Astrocyte of the cerebellum (primary cell): Measurements from ENCODE around the gene P2RY8.
"Not testable (repeated sequence)": the region's sequence is repeated elsewhere in the genome, so short reads cannot be mapped to it uniquely, and the experiment has no call there.

Source experiments
- DNase-seq: peaks from one replicate; pipeline ENCODE4 v3.0.0-alpha.2; 2011; ENCODE audit warnings: low read depth
- H3K4me3 ChIP-seq: 2 replicates; pipeline ENCODE4 v1.5.1; 2011; ENCODE audit warnings: mild to moderate bottlenecking, low read depth, low read length, moderate library complexity
- in situ Hi-C: cut with HindIII; loops from 2 replicates; pipeline ENCODE4 v1.10.0; 2017; ENCODE audit warnings: low sequenced_read_pairs
- TF ChIP-seq, protein P1 (sequence below): IDR thresholded peaks from 2 replicates; pipeline ENCODE4 v1.5.1; 2012; ENCODE audit warnings: low read length, low read depth, moderate library complexity, mild to moderate bottlenecking; ENCODE audit errors: missing control alignments

P2RY8 gene

DNA sequence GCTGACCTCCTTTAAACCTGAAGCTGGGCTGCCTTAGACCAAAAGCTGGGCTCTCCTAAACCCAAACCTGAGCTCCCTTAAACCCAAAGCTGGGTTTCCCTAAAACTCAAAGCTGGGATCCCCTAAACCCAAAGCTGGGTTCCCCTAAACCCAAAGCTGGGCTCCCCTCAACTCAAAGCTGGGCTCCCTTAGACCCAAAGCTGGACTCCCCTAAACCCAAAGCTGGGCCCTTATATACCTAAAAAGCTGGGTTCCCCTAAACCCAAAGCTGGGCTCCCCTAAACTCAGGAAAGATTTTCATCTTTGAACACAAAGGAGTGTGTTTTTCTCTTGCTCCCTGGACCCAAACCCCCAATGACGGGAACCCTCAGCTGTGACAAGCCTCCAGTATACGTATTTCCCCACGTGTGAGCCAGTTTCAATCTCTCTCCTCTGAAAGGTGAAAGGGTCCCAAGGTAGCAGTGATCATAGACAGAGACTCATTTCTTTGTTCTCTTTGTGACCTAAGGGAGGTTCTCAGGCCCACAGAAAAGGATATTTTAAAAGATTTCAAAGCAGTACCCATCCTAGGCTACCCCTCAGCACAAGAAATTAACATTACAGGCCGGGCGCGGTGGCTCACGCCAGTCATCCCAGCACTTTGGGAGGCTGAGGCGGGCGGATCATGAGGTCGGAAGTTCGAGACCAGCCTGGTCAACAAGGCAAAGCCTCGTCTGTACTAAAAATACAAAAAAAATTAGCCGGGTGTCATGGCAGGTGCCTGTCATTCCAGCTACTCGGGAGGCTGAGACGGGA is 52.9 kb downstream of the P2RY8 start:
- no peak for DNase-seq
- TF ChIP-seq, protein P1, sequence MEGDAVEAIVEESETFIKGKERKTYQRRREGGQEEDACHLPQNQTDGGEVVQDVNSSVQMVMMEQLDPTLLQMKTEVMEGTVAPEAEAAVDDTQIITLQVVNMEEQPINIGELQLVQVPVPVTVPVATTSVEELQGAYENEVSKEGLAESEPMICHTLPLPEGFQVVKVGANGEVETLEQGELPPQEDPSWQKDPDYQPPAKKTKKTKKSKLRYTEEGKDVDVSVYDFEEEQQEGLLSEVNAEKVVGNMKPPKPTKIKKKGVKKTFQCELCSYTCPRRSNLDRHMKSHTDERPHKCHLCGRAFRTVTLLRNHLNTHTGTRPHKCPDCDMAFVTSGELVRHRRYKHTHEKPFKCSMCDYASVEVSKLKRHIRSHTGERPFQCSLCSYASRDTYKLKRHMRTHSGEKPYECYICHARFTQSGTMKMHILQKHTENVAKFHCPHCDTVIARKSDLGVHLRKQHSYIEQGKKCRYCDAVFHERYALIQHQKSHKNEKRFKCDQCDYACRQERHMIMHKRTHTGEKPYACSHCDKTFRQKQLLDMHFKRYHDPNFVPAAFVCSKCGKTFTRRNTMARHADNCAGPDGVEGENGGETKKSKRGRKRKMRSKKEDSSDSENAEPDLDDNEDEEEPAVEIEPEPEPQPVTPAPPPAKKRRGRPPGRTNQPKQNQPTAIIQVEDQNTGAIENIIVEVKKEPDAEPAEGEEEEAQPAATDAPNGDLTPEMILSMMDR = no peak
- no peak overlapping the region for H3K4me3 ChIP-seq
- in situ Hi-C loops = no loop called here

DNA sequence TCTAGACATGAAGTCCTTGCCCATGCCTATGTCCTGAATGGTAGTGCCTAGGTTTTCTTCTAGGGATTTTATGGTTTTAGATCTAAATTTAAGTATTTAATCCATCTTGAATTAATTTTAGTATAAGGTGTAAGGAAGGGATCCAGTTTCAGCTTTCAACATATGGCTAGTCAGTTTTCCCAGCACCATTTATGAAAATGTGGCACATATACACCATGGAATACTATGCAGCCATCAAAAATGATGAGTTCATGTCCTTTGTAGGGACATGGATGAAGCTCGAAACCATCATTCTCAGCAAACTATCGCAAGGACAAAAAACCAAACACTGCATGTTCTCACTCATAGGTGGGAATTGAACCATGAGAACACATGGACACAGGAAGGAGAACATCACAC is 54.5 kb downstream of the P2RY8 start:
- in situ Hi-C loops, H3K4me3 ChIP-seq, DNase-seq: not testable (repeated sequence)

DNA sequence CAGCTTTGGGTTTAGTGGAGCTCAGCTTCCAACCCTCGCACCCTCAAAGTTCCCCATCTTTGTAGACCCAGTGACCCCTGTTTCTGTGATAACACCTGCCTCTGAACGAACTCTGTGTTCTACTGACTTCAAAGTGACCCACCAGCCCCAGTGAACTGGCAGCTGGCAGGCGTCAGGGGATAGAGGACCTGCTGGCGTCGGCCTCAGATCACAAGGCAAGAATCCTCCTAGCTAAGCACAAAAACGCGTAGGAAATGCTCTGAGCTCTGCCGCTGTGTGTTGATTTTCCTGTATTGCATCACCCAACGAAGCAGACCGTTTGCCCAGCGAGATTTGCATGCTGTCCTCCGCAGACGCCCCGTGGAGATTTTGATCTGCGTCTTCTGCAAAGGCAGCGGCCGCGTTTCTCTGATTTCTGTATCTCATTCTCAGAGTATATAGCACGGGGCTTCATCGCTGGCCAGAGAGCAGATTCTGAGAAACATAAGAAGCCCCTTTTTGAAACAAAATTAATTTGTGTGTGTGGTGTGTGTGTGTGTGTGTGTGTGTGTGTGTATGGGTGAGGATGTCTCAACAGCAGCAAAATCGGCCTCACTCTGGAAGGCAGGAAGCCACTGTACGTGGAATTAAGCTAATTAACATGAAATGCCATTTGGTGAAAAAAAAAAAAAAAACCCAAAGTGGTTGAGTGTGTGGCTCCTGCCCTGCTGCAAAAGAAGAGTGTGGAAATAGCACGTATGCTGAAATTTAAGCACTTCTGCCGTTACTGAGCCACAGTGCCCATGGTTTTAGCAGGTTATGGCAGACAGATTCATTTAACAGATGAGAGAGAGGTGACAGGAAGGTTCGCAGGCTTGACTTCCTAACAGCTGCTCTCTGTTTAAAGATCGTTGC is 55.1 kb downstream of the P2RY8 start:
- TF ChIP-seq, protein P1 = no peak
- in situ Hi-C loops = no loop called here
- DNase-seq = peak; percentile 6
- H3K4me3 ChIP-seq = no peak overlapping the region

DNA sequence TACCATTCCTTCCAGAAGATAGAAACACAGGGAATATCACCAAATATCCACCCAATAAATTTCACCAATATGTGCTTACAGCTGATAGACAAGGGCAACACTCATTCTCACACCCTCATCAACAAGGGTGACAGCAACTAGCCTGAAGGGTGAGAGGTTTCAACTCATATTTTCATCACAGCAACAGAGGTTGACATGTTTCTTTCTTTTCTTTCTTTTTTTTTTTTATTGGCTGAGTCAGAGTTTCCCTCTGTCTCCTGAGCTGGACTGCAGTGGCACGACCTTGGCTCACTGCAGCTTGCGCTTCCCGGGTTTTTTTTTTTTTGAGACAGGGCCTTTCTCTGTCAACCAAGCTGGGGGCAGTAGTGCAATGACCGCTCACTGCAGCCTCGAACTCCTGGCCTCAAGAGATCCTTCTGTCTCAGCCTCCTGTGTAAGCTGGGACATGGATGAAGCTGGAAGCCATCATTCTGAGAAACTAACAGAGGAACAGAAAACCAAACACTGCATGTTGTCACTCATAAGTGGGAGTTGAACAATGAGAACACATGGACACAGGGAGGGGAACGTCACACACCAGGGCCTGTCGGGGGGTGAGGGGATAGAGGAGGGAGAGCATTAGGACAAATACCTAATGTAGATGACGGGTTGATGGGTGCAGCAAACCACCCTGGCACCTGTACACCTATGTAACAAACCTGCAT is 56.8 kb downstream of the P2RY8 start:
- DNase-seq = no peak
- TF ChIP-seq, protein P1 = no peak
- H3K4me3 ChIP-seq = no peak overlapping the region
- in situ Hi-C loops = no loop called here

DNA sequence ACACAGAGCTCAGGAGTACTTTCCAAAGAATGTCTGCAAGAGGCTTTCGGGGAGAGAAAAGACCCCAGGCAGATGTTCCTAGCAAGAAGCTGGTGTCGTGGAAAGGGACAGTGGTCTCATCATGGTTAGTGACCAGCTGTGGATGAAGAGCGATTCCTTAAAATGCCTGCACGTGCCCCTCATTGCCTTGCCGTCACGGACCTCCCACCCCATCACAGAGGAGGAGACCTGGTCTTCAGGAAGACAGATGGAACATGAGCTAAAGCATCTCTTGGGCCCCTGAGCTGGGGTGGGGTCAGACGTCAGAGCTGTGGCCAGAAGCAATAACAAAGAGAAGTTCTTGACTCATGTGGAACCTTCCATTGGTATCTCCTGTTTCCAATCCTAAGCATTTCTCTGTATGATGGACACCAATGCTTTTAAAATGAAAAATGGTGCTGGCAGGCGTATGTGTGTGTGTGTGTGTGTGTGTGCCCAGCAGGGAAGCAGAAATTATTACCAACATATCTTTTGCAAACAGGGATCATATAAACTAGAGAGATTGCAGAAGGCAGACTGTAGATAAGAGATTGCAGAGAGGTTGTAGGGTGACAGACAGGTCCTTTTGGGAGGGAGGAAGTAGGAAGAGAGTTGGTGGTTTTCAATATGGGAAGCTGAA is 59.1 kb downstream of the P2RY8 start:
- DNase-seq = no peak
- in situ Hi-C loops = no loop called here
- TF ChIP-seq, protein P1 = no peak
- no peak overlapping the region for H3K4me3 ChIP-seq

DNA sequence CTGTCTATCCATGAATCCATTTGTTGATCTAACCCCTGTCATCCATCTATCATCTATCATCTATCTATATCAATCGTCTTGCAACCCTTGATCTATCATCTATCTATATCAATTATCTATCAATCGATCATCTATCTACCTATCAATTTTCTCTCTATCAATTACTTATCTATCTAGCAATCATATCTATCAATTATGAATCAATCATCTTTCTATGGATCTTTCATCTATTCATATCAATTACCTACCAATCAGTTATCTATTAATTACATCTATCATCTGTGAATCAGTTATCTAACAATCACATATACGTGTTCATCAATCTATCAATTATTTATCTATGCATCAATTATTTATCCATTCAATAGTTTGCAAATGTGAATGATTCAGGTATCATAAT is 59.8 kb downstream of the P2RY8 start:
- TF ChIP-seq, protein P1 = no peak
- no peak overlapping the region for H3K4me3 ChIP-seq
- in situ Hi-C loops = no loop called here
- no peak for DNase-seq
